ENCODE measurements around the gene CAMK2B. TPM values are rescaled to one million over a fixed set of nuclear protein-coding genes. Genes with fewer than 3 reads are reported as not detected.

Gene CAMK2B
- total RNA-seq, 1 donor from 2014 or later, result 31.8 TPM

DNA sequence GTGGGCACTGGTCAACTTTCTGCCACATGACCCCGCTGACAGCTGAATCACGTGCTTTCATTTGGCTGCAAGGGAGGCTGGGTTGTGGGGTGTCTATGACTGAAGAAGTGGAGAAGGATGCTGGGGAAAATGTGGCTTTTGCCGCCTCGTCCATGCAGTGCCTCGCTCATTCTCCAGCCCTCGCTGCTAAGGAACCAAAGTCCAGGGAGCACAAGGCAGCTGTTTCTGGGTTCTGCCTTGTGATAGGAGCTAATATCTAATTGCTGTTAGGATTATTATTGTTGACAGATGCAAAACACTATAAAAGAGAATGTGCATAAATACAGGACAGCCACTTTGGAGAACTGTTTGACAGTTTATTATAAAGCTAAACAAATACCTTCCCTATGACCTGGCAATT lies 4.9 kb upstream of the CAMK2B start:
- no peak for DNase-seq (ENCODE audit: low read depth)

GRCh38 chr7:44329888-44330287 lies 4.5 kb upstream of the CAMK2B start:
- DNase-seq (ENCODE audit: low read depth), result no peak

DNA sequence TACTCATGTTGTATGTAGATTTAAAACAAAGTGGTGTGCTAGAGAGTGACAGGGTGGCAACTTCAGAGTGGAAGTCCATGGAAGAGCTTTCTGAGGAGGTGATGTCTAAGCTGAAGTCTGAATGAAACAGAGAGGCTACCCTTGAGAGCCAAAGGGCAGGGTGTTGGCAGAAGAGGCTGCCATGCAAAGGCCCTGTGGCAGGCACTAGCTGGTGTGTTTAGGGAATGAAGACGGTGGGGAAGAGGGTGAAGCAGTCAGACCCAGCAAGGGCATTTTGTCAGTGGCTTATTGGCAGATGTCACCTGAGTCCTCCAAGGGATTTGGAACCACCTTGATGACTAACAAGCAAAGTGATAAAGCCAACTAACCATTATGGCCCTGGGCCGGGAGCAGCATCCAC lies 3.7 kb upstream of the CAMK2B start:
- DNase-seq (ENCODE audit: low read depth), result no peak

GRCh38 chr7:44327981-44328380 lies 2.6 kb upstream of the CAMK2B start:
- DNase-seq (ENCODE audit: low read depth), result no peak

DNA sequence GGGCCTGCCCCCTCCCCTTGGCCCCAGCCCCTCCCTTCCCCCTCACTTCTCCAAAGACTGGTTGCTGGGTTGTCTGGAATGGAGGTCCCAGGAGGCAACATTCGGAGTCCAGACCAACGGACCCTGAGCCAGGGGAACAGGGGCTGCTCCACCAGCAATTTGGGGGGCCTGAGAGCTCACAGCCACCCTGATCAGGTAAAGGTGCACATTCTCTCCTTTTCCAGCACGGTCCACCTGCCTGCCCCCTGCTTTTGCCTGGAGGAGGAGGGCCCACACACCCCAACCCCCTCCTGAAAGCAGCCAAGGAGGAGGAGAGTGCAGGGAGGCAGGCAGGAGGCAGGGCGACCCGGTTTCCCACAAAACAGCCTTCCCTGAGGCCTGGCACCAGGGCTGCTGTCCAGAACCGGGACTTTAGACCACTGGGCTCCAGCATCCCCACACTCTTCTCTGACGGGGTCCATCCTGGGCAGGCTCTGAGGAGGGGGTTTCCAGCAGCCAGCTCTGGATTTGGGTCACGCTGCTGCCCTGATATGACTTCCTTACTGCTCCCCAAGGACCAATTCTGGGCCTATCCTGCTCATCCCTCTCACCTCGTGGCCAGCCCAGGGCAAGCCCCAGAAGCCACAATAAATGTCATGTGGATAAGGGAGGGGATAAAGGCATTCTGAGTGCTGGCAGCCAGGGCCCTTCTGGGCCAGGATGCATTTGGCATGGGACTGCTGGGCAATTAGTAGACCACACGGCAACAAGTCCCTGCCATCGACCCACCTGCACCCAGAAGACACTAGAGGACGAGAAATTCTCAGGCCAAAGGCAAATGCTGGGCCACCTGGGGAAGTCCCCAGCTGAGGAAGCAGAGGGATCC lies 1.1 kb upstream of the CAMK2B start:
- DNase-seq (ENCODE audit: low read depth), result peak; percentile 76

- peak; percentile 40 for DNase-seq (ENCODE audit: low read depth)
Observed at GRCh38 chr7:44325811-44326241, 432 bp upstream of the CAMK2B start.

DNA sequence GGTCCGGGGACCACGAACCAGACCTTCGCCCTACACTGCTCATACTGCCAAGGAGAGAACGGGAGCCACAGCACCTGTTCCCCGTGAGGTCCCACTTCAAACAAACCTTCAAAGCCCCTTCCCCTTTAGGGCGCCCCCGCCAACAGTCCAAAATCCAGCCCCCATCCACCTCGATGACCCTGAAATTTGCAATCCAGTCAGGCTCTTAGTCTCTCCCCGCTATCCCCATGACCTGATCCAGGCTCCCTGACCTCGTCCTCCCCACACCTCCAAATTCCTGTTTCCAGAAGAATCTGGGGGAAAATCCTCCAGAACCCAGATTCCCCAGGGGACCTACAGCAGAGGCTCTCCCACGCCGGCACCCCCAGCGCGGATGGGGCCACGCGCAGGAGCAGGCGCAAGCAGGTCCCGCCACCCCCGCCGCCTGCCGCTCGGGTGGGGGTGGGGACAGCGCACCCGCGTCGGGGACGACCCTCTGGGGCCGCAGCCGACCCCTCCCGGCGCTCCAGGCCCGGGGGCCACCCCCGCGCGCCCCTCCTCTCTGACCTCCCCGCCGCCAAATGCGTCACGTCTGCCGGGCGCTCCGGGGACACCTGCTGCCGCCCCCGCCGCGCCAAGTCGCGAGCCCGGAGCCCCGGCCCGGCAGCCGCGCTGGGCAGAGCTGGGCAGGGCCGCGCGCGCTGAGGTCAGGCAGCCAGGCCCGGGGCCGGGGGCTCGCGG lies 753 bp downstream of the CAMK2B start:
- DNase-seq (ENCODE audit: low read depth), result peak; percentile 41

- DNase-seq (ENCODE audit: low read depth), result no peak
Observed at GRCh38 chr7:44324204-44324480, 1.3 kb downstream of the CAMK2B start.

GRCh38 chr7:44323381-44324203 lies 1.8 kb downstream of the CAMK2B start:
- DNase-seq (ENCODE audit: low read depth), result no peak

GRCh38 chr7:44322631-44323363 lies 2.6 kb downstream of the CAMK2B start:
- DNase-seq (ENCODE audit: low read depth), result peak; percentile 92

- DNase-seq (ENCODE audit: low read depth), result no peak
Observed at GRCh38 chr7:44321796-44322195, 3.6 kb downstream of the CAMK2B start.

DNA sequence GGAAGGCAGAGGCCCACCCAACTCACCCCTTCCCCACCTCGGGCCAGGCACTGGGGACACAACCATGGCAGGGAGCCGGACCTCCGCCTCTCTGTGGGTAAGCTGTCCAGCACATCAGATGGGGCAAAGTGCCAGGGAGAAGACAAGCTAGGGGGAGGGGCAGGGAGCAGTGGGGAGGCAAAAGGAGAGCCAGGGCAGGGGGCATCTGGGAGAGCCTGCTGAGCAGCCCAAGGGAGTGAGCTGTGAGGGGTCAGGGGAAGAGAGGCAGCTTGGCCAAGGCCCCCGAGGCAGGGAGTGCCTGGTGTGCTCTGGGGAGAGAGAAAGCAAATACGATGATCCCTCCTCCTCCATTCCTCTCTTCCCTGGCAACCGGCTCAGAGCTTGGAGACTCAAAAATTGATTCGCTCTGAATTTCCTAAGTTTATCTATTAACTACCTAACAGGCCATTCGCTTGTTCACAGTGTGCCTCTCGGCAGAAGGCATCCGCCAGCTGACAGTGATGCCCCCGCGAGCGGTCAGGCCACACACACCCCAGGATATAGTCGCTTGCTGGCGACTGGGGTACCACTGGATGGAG lies 4.5 kb downstream of the CAMK2B start:
- peak; percentile 61 for DNase-seq (ENCODE audit: low read depth)

GRCh38 chr7:44320141-44320540 lies 5.3 kb downstream of the CAMK2B start:
- peak; percentile 93 for DNase-seq (ENCODE audit: low read depth)

DNA sequence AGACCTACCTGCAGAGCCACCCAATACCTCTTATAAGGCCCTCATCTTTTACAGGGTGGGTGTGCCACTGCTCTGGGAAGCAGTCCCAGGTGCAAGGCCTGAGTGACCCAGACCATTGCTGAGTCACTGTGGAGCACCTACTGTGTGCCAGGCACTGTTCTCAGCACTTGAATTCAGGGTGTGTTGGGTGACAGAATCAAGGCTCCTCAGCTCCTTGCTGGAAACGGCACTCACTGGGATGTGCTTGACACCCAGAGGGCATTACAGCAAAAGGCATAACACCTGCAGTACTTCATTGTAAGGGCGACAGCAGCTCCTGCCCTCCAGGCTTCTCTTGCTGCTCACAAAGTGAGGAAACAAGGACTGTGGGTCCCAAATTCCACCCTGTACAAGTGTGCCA lies 7.1 kb downstream of the CAMK2B start:
- no peak for DNase-seq (ENCODE audit: low read depth)

DNA sequence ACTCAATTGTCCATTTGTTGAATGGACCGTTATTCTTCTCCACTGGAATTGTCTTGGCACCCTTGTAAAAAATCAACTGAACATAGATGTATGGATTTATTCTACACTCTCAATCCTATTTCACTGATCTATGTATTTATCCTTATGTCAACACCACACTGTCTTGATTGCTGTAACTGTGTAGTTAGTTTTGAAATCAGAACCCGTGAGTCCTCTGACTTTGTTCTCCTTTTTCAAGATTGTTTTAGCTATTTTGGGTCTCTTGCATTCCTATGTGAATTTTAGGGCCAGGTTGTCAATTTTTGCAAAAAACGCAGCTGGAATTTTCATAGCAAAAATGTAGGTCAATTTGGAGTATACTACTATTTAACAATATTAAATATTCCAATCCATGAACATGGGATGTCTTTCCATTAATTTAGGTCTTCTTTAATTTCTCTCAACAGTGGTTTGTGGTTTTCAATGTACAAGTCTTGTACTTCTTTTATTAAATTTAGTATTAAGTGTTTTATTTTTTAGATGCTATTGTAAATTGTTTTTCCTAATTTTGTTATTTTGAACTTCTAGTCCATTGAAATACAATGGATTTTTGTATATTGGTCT lies 10.0 kb downstream of the CAMK2B start:
- no peak for DNase-seq (ENCODE audit: low read depth)

DNA sequence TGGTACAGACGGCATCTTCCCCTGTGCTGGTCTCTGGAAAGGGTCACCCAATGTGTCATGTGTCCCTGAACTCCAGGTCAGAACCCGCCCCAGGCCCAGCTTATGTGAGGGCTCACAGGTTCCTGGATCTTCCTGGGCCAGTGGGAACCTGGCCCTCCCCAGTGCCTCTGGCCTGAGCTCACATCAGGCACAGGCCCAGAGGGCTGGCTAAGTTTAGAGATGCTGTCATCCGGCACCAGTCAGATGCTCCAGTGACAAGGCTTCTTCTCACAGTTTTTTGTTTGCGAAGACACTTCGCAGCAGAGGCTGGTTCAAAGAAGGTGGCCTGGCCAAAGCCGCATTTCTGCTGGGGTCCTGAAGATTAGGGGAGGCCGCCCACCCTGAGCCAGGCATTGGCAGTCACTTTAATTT lies 11.8 kb downstream of the CAMK2B start:
- peak; percentile 82 for DNase-seq (ENCODE audit: low read depth)

DNA sequence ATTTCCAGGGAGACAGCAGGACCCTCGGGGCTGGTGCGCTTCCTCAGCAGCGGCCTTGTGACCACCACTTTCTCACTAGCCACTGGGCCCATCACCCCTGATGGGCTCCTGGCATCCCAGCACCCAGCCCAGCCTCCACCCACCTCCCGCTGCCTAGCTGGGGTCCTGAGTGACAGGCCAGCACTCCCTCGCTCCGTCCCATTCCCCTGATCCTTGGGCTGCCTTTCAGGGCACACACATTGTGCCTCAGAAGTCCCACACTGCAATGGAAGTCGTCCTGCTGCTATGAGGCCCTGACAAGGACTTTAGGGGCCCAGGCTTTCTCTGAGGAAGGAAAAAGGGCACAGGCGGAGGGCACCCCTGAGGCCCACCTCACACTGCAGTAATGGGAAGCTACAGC lies 12.4 kb downstream of the CAMK2B start:
- no peak for DNase-seq (ENCODE audit: low read depth)

DNA sequence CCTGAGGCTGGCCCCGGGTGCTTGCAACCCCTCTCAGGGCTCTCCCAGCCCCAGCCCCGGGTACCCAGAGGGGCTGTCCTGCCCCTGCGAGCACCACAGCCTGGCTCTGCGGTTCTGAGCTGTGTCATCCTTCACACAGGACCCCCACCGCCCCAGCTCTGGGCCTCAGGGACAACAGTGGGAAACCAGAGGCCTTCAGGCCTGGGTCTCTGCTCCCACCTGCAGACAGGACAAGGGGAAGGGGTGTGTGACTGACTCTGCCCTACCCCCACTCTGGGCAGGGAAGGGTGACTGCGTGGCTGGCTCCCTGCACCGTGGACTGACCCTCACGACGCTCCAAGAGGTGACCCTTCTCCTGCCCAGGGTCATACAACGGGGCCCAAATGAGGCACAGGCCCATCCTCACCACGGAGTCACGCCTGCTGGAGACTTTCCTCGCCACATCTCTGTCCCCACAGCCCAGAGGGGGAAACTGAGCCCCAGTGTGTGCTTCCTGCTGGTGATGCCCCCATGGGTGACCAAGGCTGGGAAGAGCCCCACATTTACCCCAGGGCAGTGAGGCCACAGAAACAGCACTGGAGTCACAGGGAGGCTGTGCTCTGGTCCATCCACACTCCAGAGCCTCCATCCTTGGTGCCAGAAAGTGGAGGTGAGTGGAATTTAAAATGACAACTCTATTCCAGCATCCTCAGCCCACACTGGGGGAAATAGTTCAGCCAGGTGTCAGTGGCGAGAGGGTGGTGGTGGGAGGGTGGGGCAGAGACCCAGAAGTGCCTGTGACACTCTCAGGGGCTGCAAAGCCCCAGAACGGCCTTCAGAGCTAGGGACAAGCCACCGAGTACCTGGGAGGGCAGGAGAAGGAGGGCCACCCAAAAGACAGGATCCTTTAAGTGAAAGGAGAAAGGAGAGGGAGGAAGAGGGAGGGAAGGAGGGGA lies 13.6 kb downstream of the CAMK2B start:
- no peak for DNase-seq (ENCODE audit: low read depth)

GRCh38 chr7:44310221-44310848 lies 15.1 kb downstream of the CAMK2B start:
- DNase-seq (ENCODE audit: low read depth), result no peak
